Hepatocyte (in vitro differentiated cells): Measurements from ENCODE around the gene PAPSS1.

Experiments used
- CTCF ChIP-seq: fragments of 200-600 bp; sonication (generic); IDR thresholded peaks from 2 replicates; pipeline ENCODE4 v1.5.1; 2016; ENCODE audit warnings: antibody characterized with exemption, mild to moderate bottlenecking; ENCODE audit not compliant: poor library complexity
- EZH2 ChIP-seq: fragments of 200-600 bp; sonication (generic); IDR thresholded peaks from 2 replicates; pipeline ENCODE4 v1.6.1; 2016; ENCODE audit warnings: antibody characterized with exemption, mild to moderate bottlenecking, borderline replicate concordance
- EZH2phosphoT487 ChIP-seq: fragments of 200-600 bp; sonication (generic); IDR thresholded peaks from one replicate; pipeline ENCODE4 v1.6.1; 2018; ENCODE audit warnings: antibody characterized with exemption, mild to moderate bottlenecking, low read depth, moderate library complexity; ENCODE audit not compliant: unreplicated experiment, severe bottlenecking

GRCh38 chr4:107751670-107752069 lies 31.6 kb upstream of the PAPSS1 start:
- no peak for TF ChIP-seq CTCF
- no peak for TF ChIP-seq EZH2
- TF ChIP-seq EZH2phosphoT487 = no peak
